NCI-H2196 treated with DMSO at 0.1 percent for 48 hours (cell line): ENCODE results near the gene HABP2.

Experiments used
- DNase-seq: peaks from one replicate; lab custom pipeline; 2025; ENCODE audit not compliant: unreplicated experiment; lab: John Stamatoyannopoulos, UW

The HABP2 gene

GRCh38 chr10:113525713-113526112, 27.1 kb upstream of the HABP2 start:
- DNase-seq: no peak

GRCh38 chr10:113527211-113527906, 25.5 kb upstream of the HABP2 start:
- no peak for DNase-seq

- DNase-seq: no peak
These were observed 24.0 kb upstream of the HABP2 start for GRCh38 chr10:113528876-113529275.

- no peak for DNase-seq
These were observed 23.3 kb upstream of the HABP2 start for GRCh38 chr10:113529575-113529974.

- DNase-seq: no peak
These were observed 22.4 kb upstream of the HABP2 start for GRCh38 chr10:113530476-113530875.

- DNase-seq: no peak
These were observed 20.1 kb upstream of the HABP2 start for GRCh38 chr10:113532724-113533123.

GRCh38 chr10:113533801-113534200, 19.1 kb upstream of the HABP2 start:
- no peak for DNase-seq

- no peak for DNase-seq
These were observed 18.4 kb upstream of the HABP2 start for GRCh38 chr10:113534423-113534822.

GRCh38 chr10:113537672-113538071, 15.2 kb upstream of the HABP2 start:
- DNase-seq: no peak

GRCh38 chr10:113538151-113538550, 14.7 kb upstream of the HABP2 start:
- DNase-seq: no peak

- DNase-seq: no peak
These were observed 13.1 kb upstream of the HABP2 start for GRCh38 chr10:113539789-113540188.

- DNase-seq: no peak
These were observed 11.9 kb upstream of the HABP2 start for GRCh38 chr10:113540845-113541548.

GRCh38 chr10:113541549-113541927, 11.3 kb upstream of the HABP2 start:
- no peak for DNase-seq

- DNase-seq: no peak
These were observed 9.5 kb upstream of the HABP2 start for GRCh38 chr10:113543107-113543955.

- DNase-seq: no peak
These were observed 8.5 kb upstream of the HABP2 start for GRCh38 chr10:113544392-113544791.

- DNase-seq: no peak
These were observed 5.4 kb upstream of the HABP2 start for GRCh38 chr10:113547426-113547825.

GRCh38 chr10:113549856-113550255, 3.0 kb upstream of the HABP2 start:
- DNase-seq: no peak

GRCh38 chr10:113550365-113550764, 2.5 kb upstream of the HABP2 start:
- no peak for DNase-seq

GRCh38 chr10:113552014-113552413, 839 bp upstream of the HABP2 start:
- no peak for DNase-seq

- no peak for DNase-seq
These were observed 296 bp downstream of the HABP2 start for GRCh38 chr10:113553149-113553548.

GRCh38 chr10:113554214-113554613, 1.4 kb downstream of the HABP2 start:
- no peak for DNase-seq

- no peak for DNase-seq
These were observed 2.4 kb downstream of the HABP2 start for GRCh38 chr10:113555245-113555644.
